Mesenchymal stem cell (in vitro differentiated cells and primary cell): ENCODE measurements around the gene GPER1.
A peak's percentile ranks its signal among the peaks of the same experiment; 100 is the strongest.

Source experiments
- DNase-seq: peaks from one replicate; pipeline ENCODE4 v3.0.0-alpha.2; 2013
- H2AFZ ChIP-seq: one replicate; pipeline ENCODE4 v1.6.1; 2013; ENCODE audit warnings: low read depth, mild to moderate bottlenecking, control low read depth, inconsistent platforms, low read length, moderate library complexity
- H2AK5ac ChIP-seq: 2 replicates; pipeline ENCODE4 v1.6.1; 2013; ENCODE audit warnings: low read length, moderate library complexity, mild to moderate bottlenecking, inconsistent platforms; ENCODE audit not compliant: severe bottlenecking
- H2BK120ac ChIP-seq: one replicate; pipeline ENCODE4 v1.6.1; 2013; ENCODE audit warnings: low read depth, mild to moderate bottlenecking, inconsistent platforms, low read length, moderate library complexity
- H2BK12ac ChIP-seq, 2 experiments: one replicate each; pipeline ENCODE4 v1.6.1; 2013; ENCODE audit warnings: inconsistent platforms in 2 of 2, low read length in 2 of 2, mild to moderate bottlenecking in 2 of 2, moderate library complexity in 2 of 2, control low read depth in 1 of 2
- H2BK15ac ChIP-seq: one replicate; pipeline ENCODE4 v1.6.1; 2013; ENCODE audit warnings: mild to moderate bottlenecking, low read depth, inconsistent platforms; ENCODE audit not compliant: poor library complexity, severe bottlenecking
- H2BK5ac ChIP-seq: 2 replicates; pipeline ENCODE4 v1.6.1; 2013; ENCODE audit warnings: low read depth, mild to moderate bottlenecking, low read length, control low read depth, inconsistent platforms; ENCODE audit not compliant: poor library complexity, severe bottlenecking
- H3K14ac ChIP-seq, 2 experiments: one replicate each; pipeline ENCODE4 v1.6.1; 2013; ENCODE audit warnings: inconsistent platforms in 2 of 2, low read length in 2 of 2, control low read depth in 1 of 2, mild to moderate bottlenecking in 1 of 2, moderate library complexity in 1 of 2
- H3K18ac ChIP-seq, 2 experiments: one replicate each; pipeline ENCODE4 v1.6.1; 2013; ENCODE audit warnings: inconsistent platforms in 2 of 2, low read length in 2 of 2, control low read depth in 1 of 2, low read depth in 1 of 2, mild to moderate bottlenecking in 1 of 2
- H3K23ac ChIP-seq, 2 experiments: one replicate each; pipeline ENCODE4 v1.6.1; 2013; ENCODE audit warnings: inconsistent platforms in 2 of 2, low read length in 2 of 2, mild to moderate bottlenecking in 2 of 2, moderate library complexity in 2 of 2, control low read depth in 1 of 2
- H3K27ac ChIP-seq: 2 replicates; pipeline ENCODE4 v1.5.1; 2013; ENCODE audit warnings: mild to moderate bottlenecking, moderate library complexity, low read length, control low read depth, inconsistent platforms; ENCODE audit not compliant: poor library complexity, severe bottlenecking
- H3K27me3 ChIP-seq, 2 experiments: 2 replicates each; pipeline versions ENCODE4 v1.6.1 to v1.7.0; 2013; ENCODE audit warnings: low read length in 2 of 2, mild to moderate bottlenecking in 2 of 2, moderate library complexity in 2 of 2, control low read depth in 1 of 2, inconsistent platforms in 1 of 2; ENCODE audit not compliant: control insufficient read depth in 1 of 2, insufficient read depth in 1 of 2
- H3K36me3 ChIP-seq, 2 experiments: 2 replicates each; pipeline versions ENCODE4 v1.6.1 to v1.7.0; 2013; ENCODE audit warnings: low read length in 2 of 2, control low read depth in 1 of 2, inconsistent platforms in 1 of 2, low read depth in 1 of 2, mild to moderate bottlenecking in 1 of 2; ENCODE audit not compliant: insufficient read depth in 2 of 2, control insufficient read depth in 1 of 2
- H3K4ac ChIP-seq, 2 experiments: one replicate each; pipeline ENCODE4 v1.6.1; 2013; ENCODE audit warnings: inconsistent platforms in 2 of 2, low read length in 2 of 2, mild to moderate bottlenecking in 2 of 2, moderate library complexity in 2 of 2, control low read depth in 1 of 2, low read depth in 1 of 2
- H3K4me1 ChIP-seq: 2 replicates; pipeline ENCODE4 v1.6.1; 2013; ENCODE audit warnings: low read depth, low read length, control low read depth; ENCODE audit not compliant: control insufficient read depth, insufficient read depth
- H3K4me2 ChIP-seq: 2 replicates; pipeline ENCODE4 v1.6.1; 2013; ENCODE audit warnings: low read length, mild to moderate bottlenecking, inconsistent platforms; ENCODE audit not compliant: poor library complexity, severe bottlenecking
- H3K4me3 ChIP-seq, 2 experiments: 2 replicates each; pipeline versions ENCODE4 v1.5.1 to v1.7.0; 2013; ENCODE audit warnings: low read length in 2 of 2, mild to moderate bottlenecking in 2 of 2, control low read depth in 1 of 2, low read depth in 1 of 2; ENCODE audit not compliant: insufficient read depth in 1 of 2
- H3K79me1 ChIP-seq: replicated peaks from 2 replicates; pipeline ENCODE4 v1.6.1; 2013; ENCODE audit warnings: mild to moderate bottlenecking, control low read depth, low read length, inconsistent platforms; ENCODE audit not compliant: poor library complexity, severe bottlenecking
- H3K9ac ChIP-seq: 2 replicates; pipeline ENCODE4 v1.7.0; 2013; ENCODE audit warnings: mild to moderate bottlenecking, low read length, moderate library complexity
- H3K9me3 ChIP-seq: 2 replicates; pipeline ENCODE4 v1.7.0; 2013; ENCODE audit warnings: mild to moderate bottlenecking, low read length; ENCODE audit not compliant: control insufficient read depth
- H4K8ac ChIP-seq: one replicate; pipeline ENCODE4 v1.6.1; 2013; ENCODE audit warnings: inconsistent platforms, mild to moderate bottlenecking, low read length, moderate library complexity
- H4K91ac ChIP-seq: one replicate; pipeline ENCODE4 v1.6.1; 2013; ENCODE audit warnings: mild to moderate bottlenecking, low read length, inconsistent platforms
- WGBS: methylation state at CpG from one replicate; pipeline ENCODE4 v1.1.7; 2013; ENCODE audit warnings: mixed read lengths; 5-methylcytosine and 5-hydroxymethylcytosine counted together

Gene GPER1

GRCh38 chr7:1096156-1097119 lies 8.5 kb downstream of the GPER1 start:
- no peak overlapping the region for H3K4ac ChIP-seq
- H3K4me3 ChIP-seq, result no peak overlapping the region
- peaks cover 67% of the 10 kb centered on the region for H3K79me1 ChIP-seq
- H2AFZ ChIP-seq, result no peak overlapping the region
- H2BK5ac ChIP-seq, result no peak overlapping the region
- no peaks in the 10 kb centered on the region for H3K9me3 ChIP-seq
- no peak for DNase-seq
- no peak overlapping the region for H4K8ac ChIP-seq
- 95% methylated on average over 44 of the region's 44 CpGs for WGBS
- no peak overlapping the region for H3K14ac ChIP-seq
- peak overlapping the region; percentile 16 for H4K91ac ChIP-seq
- H2BK15ac ChIP-seq, result peak overlapping the region; percentile 7
- H3K36me3 ChIP-seq, result peaks cover 36 to 73% of the 10 kb centered on the region in 2 experiments
- H2AK5ac ChIP-seq, result no peak overlapping the region
- no peaks in the 10 kb centered on the region for H3K27me3 ChIP-seq
- no peak overlapping the region for H3K27ac ChIP-seq
- no peak overlapping the region for H3K23ac ChIP-seq
- no peak overlapping the region for H3K18ac ChIP-seq
- H2BK120ac ChIP-seq, result no peak overlapping the region
- no peak overlapping the region for H3K4me2 ChIP-seq
- H3K9ac ChIP-seq, result no peak overlapping the region
- H2BK12ac ChIP-seq, result no peak overlapping the region
- H3K4me1 ChIP-seq, result peaks cover 28% of the 10 kb centered on the region

- peaks cover 30 to 73% of the 10 kb centered on the region in 2 experiments for H3K36me3 ChIP-seq
- no peak overlapping the region for H2AFZ ChIP-seq
- no peak overlapping the region for H2AK5ac ChIP-seq
- H4K91ac ChIP-seq, result no peak overlapping the region
- peaks cover 66% of the 10 kb centered on the region for H3K79me1 ChIP-seq
- no peak overlapping the region for H3K4me3 ChIP-seq
- H3K14ac ChIP-seq, result no peak overlapping the region
- H3K4ac ChIP-seq, result no peak overlapping the region
- H2BK120ac ChIP-seq, result no peak overlapping the region
- H3K23ac ChIP-seq, result no peak overlapping the region
- H3K4me1 ChIP-seq, result peaks cover 33% of the 10 kb centered on the region
- no peak overlapping the region for H2BK5ac ChIP-seq
- H3K18ac ChIP-seq, result no peak overlapping the region
- no peak overlapping the region for H3K27ac ChIP-seq
- no peak overlapping the region for H2BK12ac ChIP-seq
- no peak overlapping the region for H3K4me2 ChIP-seq
- no peak overlapping the region for H4K8ac ChIP-seq
- no peaks in the 10 kb centered on the region for H3K27me3 ChIP-seq
- WGBS, result 95% methylated on average over 7 of the region's 13 CpGs
- H3K9ac ChIP-seq, result no peak overlapping the region
- DNase-seq, result no peak
- no peak overlapping the region for H2BK15ac ChIP-seq
- no peaks in the 10 kb centered on the region for H3K9me3 ChIP-seq
These were observed 9.2 kb downstream of the GPER1 start for GRCh38 chr7:1097120-1097504.

- no peak overlapping the region for H2BK15ac ChIP-seq
- H3K4ac ChIP-seq, result no peak overlapping the region
- no peak overlapping the region for H4K8ac ChIP-seq
- no peak overlapping the region for H3K14ac ChIP-seq
- H3K4me1 ChIP-seq, result peaks cover 28% of the 10 kb centered on the region
- H3K23ac ChIP-seq, result no peak overlapping the region
- no peak overlapping the region for H3K27ac ChIP-seq
- no peak overlapping the region for H2AK5ac ChIP-seq
- H3K36me3 ChIP-seq, result peaks cover 16 to 67% of the 10 kb centered on the region in 2 experiments
- H3K4me2 ChIP-seq, result no peak overlapping the region
- H2BK12ac ChIP-seq, result no peak overlapping the region
- peaks cover 60% of the 10 kb centered on the region for H3K79me1 ChIP-seq
- H4K91ac ChIP-seq, result no peak overlapping the region
- H3K27me3 ChIP-seq, result no peaks in the 10 kb centered on the region
- no peak overlapping the region for H2AFZ ChIP-seq
- H3K9me3 ChIP-seq, result no peaks in the 10 kb centered on the region
- no peak overlapping the region for H2BK5ac ChIP-seq
- no peak overlapping the region for H2BK120ac ChIP-seq
- no peak overlapping the region for H3K9ac ChIP-seq
- DNase-seq, result no peak
- WGBS, result 94% methylated on average over 40 of the region's 43 CpGs
- H3K18ac ChIP-seq, result no peak overlapping the region
- no peak overlapping the region for H3K4me3 ChIP-seq
These were observed 10.6 kb downstream of the GPER1 start for GRCh38 chr7:1098243-1099153.

- WGBS, result 96% methylated on average over 26 of the region's 26 CpGs
These were observed 11.2 kb downstream of the GPER1 start for GRCh38 chr7:1099154-1099542.

More at GRCh38 chr7:1099154-1099542, 11.2 kb downstream of the GPER1 start:
- no peaks in the 10 kb centered on the region for H3K9me3 ChIP-seq
- no peak overlapping the region for H2BK120ac ChIP-seq
- no peak overlapping the region for H3K27ac ChIP-seq
- H3K4ac ChIP-seq, result no peak overlapping the region
- H2BK5ac ChIP-seq, result no peak overlapping the region
- H3K18ac ChIP-seq, result no peak overlapping the region
- H4K8ac ChIP-seq, result no peak overlapping the region
- no peak overlapping the region for H3K4me3 ChIP-seq
- peaks cover 10 to 67% of the 10 kb centered on the region in 2 experiments for H3K36me3 ChIP-seq
- no peak overlapping the region for H3K4me2 ChIP-seq
- H2BK12ac ChIP-seq, result no peak overlapping the region
- H4K91ac ChIP-seq, result no peak overlapping the region
- H2AFZ ChIP-seq, result no peak overlapping the region
- H3K4me1 ChIP-seq, result peaks cover 31% of the 10 kb centered on the region
- DNase-seq, result no peak
- no peaks in the 10 kb centered on the region for H3K27me3 ChIP-seq
- H3K23ac ChIP-seq, result no peak overlapping the region
- H2AK5ac ChIP-seq, result no peak overlapping the region
- H2BK15ac ChIP-seq, result no peak overlapping the region
- H3K9ac ChIP-seq, result no peak overlapping the region
- H3K14ac ChIP-seq, result no peak overlapping the region
- H3K79me1 ChIP-seq, result peaks cover 65% of the 10 kb centered on the region
